Stimulated activated CD8-positive, alpha-beta memory T cell treated with anti-CD3 and anti-CD28 coated beads, Interleukin-2, amount 100 ng/mL, for 1 hour (primary cell): Measurements from ENCODE around the gene HOXC9.
A peak's percentile ranks its signal among the peaks of the same experiment; 100 is the strongest.

Source experiments
- DNase-seq, 2 donors: peaks; one replicate each; pipeline ENCODE4 v3.0.0-alpha.2; 2020; ENCODE audit warnings: low read depth in 2 of 2

Gene HOXC9

GRCh38 chr12:53976172-53976822, 23.7 kb upstream of the HOXC9 start:
- no peak for DNase-seq

- DNase-seq = no peak
Observed at GRCh38 chr12:53976823-53977595, 23.0 kb upstream of the HOXC9 start.

- no peak for DNase-seq
Observed at GRCh38 chr12:53977596-53978445, 22.1 kb upstream of the HOXC9 start.

- DNase-seq = no peak
Observed at GRCh38 chr12:53978477-53979356, 21.2 kb upstream of the HOXC9 start.

- no peak for DNase-seq
Observed at GRCh38 chr12:53980104-53980801, 19.7 kb upstream of the HOXC9 start.

GRCh38 chr12:53980802-53981496, 19.0 kb upstream of the HOXC9 start:
- no peak for DNase-seq

GRCh38 chr12:53981634-53982565, 18.1 kb upstream of the HOXC9 start:
- DNase-seq = no peak

- DNase-seq = no peak
Observed at GRCh38 chr12:53982648-53983567, 17.1 kb upstream of the HOXC9 start.

- no peak for DNase-seq
Observed at GRCh38 chr12:53983568-53983949, 16.4 kb upstream of the HOXC9 start.

GRCh38 chr12:53983950-53984572, 15.9 kb upstream of the HOXC9 start:
- DNase-seq = no peak

GRCh38 chr12:53984901-53985691, 14.9 kb upstream of the HOXC9 start, which contains the start of gene HOXC10:
Gene HOXC10, plus strand, starts transcription at chr12:53985146. Its CDS starts 114 bp downstream, at chr12:53985260.
- peak; percentile 29 to 65 for DNase-seq

GRCh38 chr12:53985692-53985993, 14.3 kb upstream of the HOXC9 start:
- no peak for DNase-seq

- no peak for DNase-seq
Observed at GRCh38 chr12:53985994-53986685, 13.8 kb upstream of the HOXC9 start.

GRCh38 chr12:53986686-53987483, 13.1 kb upstream of the HOXC9 start:
- DNase-seq = no peak

GRCh38 chr12:53987787-53988230, 12.2 kb upstream of the HOXC9 start:
- no peak for DNase-seq
